ENCODE measurements around the gene PTBP3. TPM values are rescaled to one million over a fixed set of nuclear protein-coding genes. Genes with fewer than 3 reads are reported as not detected.
A peak's percentile ranks its signal among the peaks of the same experiment; 100 is the strongest.

Gene PTBP3
- total RNA-seq, 1 donor from 2014 or later, result 94.0 TPM

DNA sequence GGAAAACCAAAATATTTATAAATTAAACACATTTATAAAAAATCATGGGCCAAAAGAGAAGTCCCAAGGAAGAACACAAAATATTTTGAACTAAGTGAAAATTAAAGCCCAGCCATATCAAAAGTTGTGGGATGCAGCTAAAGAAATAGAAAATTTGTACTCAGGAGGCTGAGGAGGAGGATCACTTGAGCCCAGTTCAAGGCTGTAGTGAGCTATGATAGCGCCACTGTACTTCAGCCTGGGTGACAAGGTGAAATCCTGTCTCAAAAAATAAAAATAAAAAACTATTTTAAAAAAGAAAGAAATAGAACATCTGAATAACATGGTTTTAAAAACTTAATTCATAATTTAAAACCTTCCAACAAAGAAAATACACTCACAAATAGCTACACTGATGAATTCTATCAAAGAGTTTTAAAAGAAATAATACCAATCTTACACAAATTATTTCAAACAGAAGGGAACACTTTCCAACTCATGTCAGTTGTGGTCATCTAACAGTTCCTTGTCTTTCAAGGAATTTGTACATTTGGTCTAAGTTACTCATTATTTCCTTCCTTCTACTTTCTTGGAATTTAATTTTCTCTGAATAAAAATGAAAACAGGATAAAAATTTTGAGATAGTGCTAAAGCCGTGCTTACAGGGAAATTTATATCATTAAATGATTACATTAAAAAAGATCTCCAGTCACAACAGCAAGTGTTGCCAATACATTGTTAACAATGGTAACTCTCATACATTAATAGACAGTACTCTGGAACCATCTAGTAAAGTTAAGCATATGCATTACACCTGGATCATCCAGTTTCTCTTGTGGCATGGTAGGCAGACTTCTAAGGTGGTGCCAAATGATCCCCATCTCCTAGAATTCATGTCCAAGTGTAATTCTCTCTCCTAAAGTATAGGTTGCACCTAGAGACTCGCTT, 17.8 kb downstream of the PTBP3 start:
- no peaks in the 10 kb centered on the region for H3K9me3 Mint-ChIP-seq (ENCODE audit: unreplicated experiment)
- no peak overlapping the region for H3K4me3 Mint-ChIP-seq (ENCODE audit: unreplicated experiment)
- no peaks in the 10 kb centered on the region for H3K36me3 Mint-ChIP-seq (ENCODE audit: low read depth, unreplicated experiment)
- peaks cover 4% of the 10 kb centered on the region for H3K4me1 Mint-ChIP-seq (ENCODE audit: unreplicated experiment)
- no peak overlapping the region for H3K27ac Mint-ChIP-seq (ENCODE audit: unreplicated experiment)
- TF ChIP-seq, protein P1, sequence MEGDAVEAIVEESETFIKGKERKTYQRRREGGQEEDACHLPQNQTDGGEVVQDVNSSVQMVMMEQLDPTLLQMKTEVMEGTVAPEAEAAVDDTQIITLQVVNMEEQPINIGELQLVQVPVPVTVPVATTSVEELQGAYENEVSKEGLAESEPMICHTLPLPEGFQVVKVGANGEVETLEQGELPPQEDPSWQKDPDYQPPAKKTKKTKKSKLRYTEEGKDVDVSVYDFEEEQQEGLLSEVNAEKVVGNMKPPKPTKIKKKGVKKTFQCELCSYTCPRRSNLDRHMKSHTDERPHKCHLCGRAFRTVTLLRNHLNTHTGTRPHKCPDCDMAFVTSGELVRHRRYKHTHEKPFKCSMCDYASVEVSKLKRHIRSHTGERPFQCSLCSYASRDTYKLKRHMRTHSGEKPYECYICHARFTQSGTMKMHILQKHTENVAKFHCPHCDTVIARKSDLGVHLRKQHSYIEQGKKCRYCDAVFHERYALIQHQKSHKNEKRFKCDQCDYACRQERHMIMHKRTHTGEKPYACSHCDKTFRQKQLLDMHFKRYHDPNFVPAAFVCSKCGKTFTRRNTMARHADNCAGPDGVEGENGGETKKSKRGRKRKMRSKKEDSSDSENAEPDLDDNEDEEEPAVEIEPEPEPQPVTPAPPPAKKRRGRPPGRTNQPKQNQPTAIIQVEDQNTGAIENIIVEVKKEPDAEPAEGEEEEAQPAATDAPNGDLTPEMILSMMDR (IDR thresholded peaks at IDR 0.05; ENCODE audit: unreplicated experiment), result no peak
- H3K27me3 Mint-ChIP-seq (ENCODE audit: unreplicated experiment), result no peaks in the 10 kb centered on the region
- no peak for DNase-seq (ENCODE audit: low spot score)

DNA sequence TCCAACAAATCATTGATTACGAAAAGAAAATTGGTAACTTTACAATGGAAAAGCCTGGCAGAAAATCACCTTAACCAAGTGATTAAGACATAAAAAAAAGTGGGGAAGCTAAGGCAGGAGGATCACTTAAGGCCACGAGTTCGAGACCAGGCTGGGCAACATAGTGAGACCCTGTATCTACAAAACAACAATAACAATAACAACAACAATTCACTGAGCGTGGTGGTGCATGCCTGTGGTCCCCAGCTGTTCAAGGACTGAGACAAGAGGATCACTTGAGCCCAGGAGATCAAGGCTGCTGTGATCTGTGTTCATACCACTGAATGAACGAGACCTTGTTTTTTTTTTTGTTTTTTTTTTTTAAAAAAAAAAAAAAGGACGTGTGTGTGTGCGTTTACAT, 21.3 kb downstream of the PTBP3 start:
- H3K27me3 Mint-ChIP-seq (ENCODE audit: unreplicated experiment), result peaks cover 1% of the 10 kb centered on the region
- no peaks in the 10 kb centered on the region for H3K9me3 Mint-ChIP-seq (ENCODE audit: unreplicated experiment)
- DNase-seq (ENCODE audit: low spot score), result no peak
- H3K4me1 Mint-ChIP-seq (ENCODE audit: unreplicated experiment), result peaks cover 8% of the 10 kb centered on the region
- H3K36me3 Mint-ChIP-seq (ENCODE audit: low read depth, unreplicated experiment), result no peaks in the 10 kb centered on the region
- no peak overlapping the region for H3K4me3 Mint-ChIP-seq (ENCODE audit: unreplicated experiment)
- no peak overlapping the region for H3K27ac Mint-ChIP-seq (ENCODE audit: unreplicated experiment)
- TF ChIP-seq, protein P1 (IDR thresholded peaks at IDR 0.05; ENCODE audit: unreplicated experiment), result no peak

DNA sequence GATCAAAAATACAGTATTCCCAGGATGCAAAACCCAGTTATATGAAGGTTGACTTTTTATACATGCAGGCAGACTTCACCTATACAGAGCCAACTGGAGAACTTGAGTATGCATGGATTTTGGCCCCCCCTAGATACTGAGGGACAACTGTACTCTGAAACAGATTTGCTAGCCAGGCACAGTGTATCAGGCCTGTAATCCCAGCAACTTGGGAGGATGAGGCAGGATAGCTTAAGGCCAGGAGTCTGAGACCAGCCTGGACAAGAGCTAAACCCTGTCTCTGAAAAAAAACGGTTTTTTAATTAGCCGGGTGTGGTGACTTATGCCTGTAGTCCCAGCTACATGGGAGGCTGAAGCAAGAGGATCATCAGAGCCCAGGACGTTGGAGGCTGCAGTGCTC, 21.9 kb downstream of the PTBP3 start:
- Mint-ChIP-seq H3K4me3 (ENCODE audit: unreplicated experiment) (no peak overlapping the region), H3K9me3 (ENCODE audit: unreplicated experiment) (no peaks in the 10 kb centered on the region), H3K27me3 (ENCODE audit: unreplicated experiment) (peaks cover 1% of the 10 kb centered on the region), H3K4me1 (ENCODE audit: unreplicated experiment) (peaks cover 8% of the 10 kb centered on the region), H3K27ac (ENCODE audit: unreplicated experiment) (no peak overlapping the region), H3K36me3 (ENCODE audit: low read depth, unreplicated experiment) (no peaks in the 10 kb centered on the region)
- no peak for DNase-seq (ENCODE audit: low spot score)
- TF ChIP-seq, protein P1 (IDR thresholded peaks at IDR 0.05; ENCODE audit: unreplicated experiment), result no peak

DNA sequence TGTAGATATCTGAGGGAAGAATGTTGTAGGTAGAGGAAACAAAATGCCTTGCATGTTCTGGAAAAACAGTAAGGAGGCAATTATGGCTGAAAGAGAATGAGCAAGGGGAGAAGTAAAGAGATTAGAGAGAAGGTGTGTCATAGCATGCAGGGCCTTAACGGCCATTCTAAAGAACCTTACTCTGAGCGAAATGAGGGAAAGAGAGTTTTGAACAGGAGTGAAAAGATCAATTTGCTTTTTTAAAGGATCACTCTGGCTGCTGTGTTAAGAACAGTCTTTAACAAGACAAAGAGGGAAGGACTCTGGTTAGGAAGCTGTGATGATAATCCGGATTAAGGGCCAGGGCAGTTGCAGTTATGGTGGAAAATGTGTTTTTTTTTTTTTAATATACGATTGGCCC, 22.6 kb downstream of the PTBP3 start:
- Mint-ChIP-seq H3K27me3 (ENCODE audit: unreplicated experiment) (peaks cover 1% of the 10 kb centered on the region), H3K27ac (ENCODE audit: unreplicated experiment) (no peak overlapping the region), H3K36me3 (ENCODE audit: low read depth, unreplicated experiment) (no peaks in the 10 kb centered on the region), H3K4me3 (ENCODE audit: unreplicated experiment) (no peak overlapping the region), H3K4me1 (ENCODE audit: unreplicated experiment) (peaks cover 3% of the 10 kb centered on the region), H3K9me3 (ENCODE audit: unreplicated experiment) (no peaks in the 10 kb centered on the region)
- TF ChIP-seq, protein P1 (IDR thresholded peaks at IDR 0.05; ENCODE audit: unreplicated experiment), result no peak
- DNase-seq (ENCODE audit: low spot score), result no peak

DNA sequence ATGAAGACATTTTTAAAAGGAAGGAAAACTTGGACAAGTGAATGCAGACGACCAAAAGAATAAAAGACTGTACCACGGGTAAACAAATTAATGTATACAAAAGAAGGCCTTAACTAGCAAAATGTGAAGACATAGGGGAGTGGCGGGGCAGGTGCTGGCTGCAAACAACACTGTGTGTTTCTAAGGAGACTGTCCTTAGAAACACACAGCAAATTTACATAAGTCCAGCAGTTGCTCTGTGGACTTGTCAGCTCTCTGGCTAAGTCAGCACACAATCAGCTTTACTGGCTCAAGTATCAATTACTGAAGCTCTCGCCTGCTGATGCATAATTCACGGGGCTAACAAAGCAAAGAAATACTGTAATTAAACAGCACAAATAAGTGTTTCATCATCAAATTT, 24.8 kb downstream of the PTBP3 start:
- TF ChIP-seq, protein P1 (IDR thresholded peaks at IDR 0.05; ENCODE audit: unreplicated experiment), result no peak
- H3K27me3 Mint-ChIP-seq (ENCODE audit: unreplicated experiment), result peaks cover 1% of the 10 kb centered on the region
- no peaks in the 10 kb centered on the region for H3K36me3 Mint-ChIP-seq (ENCODE audit: low read depth, unreplicated experiment)
- peaks cover 7% of the 10 kb centered on the region for H3K4me1 Mint-ChIP-seq (ENCODE audit: unreplicated experiment)
- H3K27ac Mint-ChIP-seq (ENCODE audit: unreplicated experiment), result peak overlapping the region; percentile 78
- DNase-seq (ENCODE audit: low spot score), result no peak
- H3K9me3 Mint-ChIP-seq (ENCODE audit: unreplicated experiment), result no peaks in the 10 kb centered on the region
- H3K4me3 Mint-ChIP-seq (ENCODE audit: unreplicated experiment), result no peak overlapping the region

All from endothelial cell (in vitro differentiated cells).